T-helper 9 cell (primary cell): Measurements from ENCODE around the gene CA5A.
"Not testable (repeated sequence)": the region's sequence is repeated elsewhere in the genome, so short reads cannot be mapped to it uniquely, and the experiment has no call there.

Experiments used
- DNase-seq: peaks from one replicate; pipeline ENCODE4 v3.0.0-alpha.2; 2020

CA5A gene

DNA sequence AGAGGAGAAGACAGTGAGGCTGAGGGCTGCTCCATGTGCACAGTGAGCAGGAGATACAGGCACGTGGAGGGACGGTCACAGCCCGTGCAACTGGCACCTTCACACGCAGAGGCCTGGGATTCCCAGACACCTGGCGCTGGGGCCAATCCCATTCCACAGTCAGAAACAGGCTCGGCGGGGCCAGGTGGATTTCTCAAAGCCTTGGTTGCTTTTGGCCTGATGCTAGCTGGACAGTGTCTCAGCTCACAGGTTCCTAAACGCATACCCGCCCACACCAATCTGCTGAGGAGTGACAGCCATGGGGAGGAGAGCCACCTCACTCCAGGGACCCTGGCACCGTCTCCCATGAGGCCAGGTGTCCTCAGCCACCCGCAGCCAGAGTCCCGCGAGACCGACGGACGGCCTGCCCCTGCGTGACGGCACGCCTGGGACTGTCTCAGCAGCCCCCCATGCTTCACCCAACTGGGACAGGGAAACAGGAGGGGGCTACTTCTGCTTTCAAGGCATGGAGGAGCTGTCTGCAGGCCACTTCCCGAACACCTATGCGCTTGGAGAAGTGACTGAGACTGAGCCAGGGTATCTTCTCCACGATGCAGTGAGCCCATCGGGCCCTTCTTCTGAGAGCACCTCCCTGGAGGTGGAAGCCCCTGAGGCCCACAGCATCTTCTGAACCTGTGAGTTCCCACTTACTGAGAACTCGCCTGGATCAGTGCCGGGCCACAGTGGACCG lies 73.6 kb downstream of the CA5A start:
- DNase-seq: not testable (repeated sequence)

DNA sequence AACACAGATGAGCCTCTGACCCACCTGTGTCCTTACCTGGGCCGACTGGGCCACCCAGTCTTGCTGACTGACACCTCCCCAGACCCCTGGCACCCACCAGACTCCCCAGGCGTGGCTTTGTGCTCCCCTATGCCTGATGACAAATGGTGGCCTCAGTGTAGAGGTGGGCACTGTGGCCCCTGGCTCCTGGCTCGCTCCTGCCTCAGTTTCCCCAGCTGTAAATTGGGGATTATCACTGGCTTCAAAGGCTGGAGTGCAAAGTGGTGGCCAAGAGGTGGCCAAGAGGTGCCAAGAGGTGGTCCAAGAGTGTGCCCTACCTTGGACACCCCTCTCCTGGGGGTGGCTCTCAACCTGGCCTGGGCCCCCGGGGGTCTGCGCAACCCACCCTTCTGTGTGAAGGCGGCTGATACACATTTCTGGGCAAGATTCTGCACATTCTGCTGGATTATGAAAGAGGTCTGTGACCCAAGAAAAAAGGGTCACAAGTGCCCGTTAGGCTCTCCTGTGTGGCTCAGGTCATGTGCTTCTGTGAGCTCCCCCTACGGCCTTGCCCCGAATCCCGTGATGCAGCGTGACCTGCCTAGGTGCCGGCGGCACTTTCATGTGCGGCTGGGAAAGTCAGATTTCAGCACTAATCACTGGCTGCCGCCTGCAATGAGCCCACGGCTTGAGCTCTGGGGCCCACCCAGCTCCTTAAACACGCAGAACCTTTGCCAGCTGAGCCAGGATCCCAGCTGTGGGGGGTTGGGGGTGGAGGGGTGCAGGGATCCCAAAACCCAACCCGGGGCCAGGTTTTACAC lies 74.8 kb downstream of the CA5A start:
- DNase-seq: not testable (repeated sequence)

DNA sequence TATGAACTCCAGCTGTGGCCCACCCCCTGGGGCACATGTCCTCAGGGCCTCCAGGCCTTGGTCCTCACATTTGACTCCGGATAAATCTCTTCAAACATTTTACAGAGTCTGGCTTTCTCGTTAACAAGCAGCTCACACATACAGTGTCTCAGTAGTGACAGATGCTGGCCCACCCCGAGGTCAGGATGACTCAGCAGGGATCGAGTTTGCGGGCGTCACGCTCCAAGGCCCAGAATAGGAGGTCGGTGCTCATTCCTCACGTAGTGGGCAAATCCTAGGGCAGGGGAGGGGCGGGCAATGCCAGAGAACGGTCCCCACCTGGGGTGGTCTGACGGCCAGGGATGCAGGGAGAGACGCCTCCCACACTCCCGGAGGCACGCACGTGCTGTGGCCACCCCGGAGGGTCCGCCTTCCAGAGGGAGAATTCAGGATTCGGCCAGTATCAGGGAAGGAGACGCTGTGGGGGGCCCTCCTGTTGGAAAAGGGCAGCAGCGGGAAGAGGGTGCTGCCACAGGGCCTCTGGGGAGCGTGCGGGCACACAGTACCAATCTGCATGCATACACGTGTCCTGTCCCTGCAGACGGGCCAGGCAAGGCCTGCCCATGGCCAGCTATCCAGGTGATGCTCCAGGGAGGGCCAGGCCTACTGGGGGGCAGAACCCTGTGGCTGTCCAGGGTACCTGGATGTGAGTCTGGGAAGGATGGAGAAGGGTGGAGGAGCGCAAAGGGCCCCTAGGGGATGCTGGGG lies 75.6 kb downstream of the CA5A start:
- no peak for DNase-seq

DNA sequence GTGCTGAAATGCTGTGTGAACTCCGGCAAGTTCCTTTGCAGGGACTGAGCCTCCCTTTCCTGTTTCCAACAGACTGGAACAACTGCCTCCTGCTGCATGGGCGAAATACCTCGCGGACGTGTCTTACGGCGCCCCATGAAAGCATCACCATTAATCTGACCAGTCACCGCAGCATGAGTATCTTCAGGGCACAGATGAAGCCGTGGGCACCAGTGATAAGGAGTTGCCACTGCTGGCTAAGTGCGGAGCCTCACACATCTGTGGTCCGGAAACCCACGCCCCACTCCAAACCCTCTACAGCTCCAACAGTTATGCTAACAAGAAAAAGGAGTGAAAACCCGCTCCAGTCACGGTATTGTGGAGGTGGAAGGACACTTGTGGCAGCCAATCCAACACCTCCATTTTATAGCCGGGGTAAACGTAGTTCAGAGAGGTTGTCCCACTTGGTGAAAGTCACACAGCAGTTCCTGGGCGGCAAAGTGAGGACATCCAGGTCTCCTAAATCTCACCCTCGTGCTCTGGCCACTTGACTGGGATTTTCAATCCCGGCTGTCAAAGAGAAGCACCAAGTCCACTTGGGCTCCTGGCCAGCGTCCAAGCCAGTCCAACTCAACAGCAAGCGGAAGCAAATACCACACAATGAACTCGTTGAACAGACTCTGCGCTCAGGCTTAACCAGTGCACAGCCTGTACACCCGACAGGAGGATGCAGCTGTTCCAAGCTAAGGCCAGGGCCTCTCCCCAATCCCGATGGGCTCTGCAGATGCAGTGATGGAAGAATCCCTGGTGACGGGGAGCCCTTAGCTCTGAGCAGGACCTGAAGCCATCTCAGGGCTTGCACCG lies 78.0 kb downstream of the CA5A start:
- DNase-seq: not testable (repeated sequence)

DNA sequence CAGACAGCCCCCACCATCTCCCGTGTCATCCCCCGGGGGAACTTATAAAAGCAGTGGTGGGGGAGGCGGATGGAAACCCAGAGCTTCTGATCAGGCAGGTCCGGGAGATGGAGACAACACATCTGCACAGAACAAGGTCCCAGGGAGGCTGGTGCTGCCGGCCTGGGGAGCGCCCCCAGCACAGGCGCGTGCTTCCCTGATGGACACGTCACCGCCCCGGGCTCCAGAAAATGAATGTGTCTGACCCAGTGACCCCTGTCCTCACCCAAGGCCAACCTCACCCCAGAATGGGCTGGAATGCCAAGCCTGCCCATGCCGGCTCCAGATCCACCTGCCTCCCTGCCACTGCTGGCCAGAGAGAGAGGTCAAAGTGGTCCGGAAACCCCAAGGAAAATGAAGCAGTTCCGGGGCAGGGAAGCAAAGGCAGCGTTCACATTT lies 79.5 kb downstream of the CA5A start:
- DNase-seq: no peak

DNA sequence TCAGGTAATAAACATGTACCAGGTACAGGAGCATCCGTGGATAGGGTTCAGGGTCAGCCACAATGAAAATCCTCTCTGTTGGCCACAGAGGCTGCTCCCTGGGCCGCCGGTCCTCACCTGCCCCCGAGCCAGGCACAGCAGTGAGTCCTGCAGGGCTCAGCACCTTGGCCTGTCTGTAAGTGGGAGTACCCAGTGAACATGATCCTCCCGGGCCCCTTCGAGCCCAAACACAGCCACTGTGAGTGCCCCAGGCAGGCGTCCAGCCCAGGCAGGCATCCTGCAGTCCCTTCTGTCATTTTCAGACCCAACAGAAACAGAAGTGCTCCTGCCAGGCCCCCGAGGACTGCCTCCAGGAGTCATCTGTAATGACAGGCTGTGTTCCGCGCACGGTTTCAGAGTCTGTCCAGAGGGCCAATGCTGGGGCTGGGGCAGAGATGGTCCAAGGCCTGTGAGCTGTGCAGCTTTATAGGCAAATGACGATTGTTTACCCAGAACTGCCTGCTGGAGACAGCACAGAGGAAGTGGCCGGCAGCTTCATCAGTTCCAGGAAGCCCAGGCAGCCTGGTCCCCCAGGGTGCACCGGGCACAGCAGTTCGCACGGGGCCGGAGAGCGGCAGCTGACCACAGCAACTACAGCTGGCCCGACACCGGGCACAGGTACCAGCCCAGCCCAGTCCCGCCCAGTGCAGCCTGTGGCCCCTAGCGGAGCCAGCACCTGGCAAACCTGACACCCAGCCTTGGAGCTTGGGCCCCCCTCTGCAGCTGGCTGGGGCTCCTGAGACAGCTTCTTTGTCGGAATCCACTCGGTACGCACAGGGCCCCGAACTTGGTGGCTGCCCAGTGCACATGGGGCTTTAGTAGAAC lies 80.2 kb downstream of the CA5A start:
- DNase-seq: peak; percentile 19

GRCh38 chr16:87854907-87855683 lies 81.2 kb downstream of the CA5A start:
- DNase-seq: no peak

DNA sequence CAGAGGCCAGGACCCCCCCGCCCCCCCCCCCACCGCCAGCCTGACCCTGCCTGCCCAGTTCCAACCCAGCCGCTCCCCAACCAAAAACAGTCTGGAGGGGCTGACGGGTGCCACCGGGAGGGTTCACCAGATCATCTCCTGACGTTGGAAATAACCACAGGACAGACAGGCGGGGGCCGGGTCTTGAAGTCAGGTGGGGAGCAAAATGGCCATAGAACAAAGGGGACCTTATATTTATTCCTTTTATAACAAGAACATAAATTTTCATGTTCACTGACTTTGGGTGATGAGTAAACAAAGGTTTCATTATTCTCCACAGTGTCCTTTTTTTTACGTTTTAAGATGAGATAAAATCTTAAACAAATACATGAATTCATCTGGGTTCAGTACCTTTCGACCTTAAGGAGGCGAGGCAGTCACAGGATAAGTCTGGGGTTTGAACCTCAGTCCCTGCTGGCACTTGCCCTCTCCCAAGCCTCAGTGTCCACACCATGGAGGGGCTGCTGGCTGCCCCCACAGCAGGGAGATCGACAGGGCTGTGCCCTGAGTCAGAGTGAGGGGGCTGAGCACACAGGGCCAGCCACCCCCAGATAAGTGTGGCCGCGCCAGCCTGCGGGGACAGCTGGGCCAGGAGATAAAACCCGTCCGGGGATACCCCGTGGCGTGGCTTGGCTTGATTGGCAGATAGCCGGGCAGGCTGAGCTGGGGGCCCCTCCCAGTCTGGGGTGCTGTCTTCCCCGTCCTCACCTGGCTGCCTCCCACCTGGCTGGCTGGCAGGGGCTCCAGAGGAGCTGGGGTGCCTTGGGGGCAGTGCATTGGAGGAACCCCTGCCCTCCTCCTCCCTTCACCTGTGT lies 82.0 kb downstream of the CA5A start:
- peak; percentile 37 for DNase-seq

- peak; percentile 84 for DNase-seq
Observed at GRCh38 chr16:87853411-87854052, 82.8 kb downstream of the CA5A start.

GRCh38 chr16:87851601-87852000 lies 84.7 kb downstream of the CA5A start:
- no peak for DNase-seq

DNA sequence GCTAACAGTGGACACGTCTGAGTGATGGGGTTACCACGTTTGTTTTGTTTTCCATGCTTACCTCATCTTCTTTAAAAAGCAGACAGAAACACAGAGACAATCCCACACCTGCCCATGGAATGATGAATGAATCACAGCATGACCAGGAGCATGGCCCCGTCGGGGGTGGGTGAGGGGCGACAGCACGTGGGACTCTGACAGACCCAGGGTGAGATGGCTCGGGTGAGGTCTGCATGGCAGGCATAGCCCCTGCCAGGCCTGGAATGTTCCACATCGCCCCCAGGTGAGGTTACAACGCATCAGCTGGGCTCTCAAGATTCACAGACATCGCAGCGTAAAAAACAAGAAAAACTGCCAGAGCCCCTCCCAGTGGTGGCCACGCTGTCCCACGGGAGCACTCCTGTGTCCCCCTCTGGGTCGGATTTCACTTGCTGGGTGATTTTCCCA lies 85.2 kb downstream of the CA5A start:
- DNase-seq: no peak

DNA sequence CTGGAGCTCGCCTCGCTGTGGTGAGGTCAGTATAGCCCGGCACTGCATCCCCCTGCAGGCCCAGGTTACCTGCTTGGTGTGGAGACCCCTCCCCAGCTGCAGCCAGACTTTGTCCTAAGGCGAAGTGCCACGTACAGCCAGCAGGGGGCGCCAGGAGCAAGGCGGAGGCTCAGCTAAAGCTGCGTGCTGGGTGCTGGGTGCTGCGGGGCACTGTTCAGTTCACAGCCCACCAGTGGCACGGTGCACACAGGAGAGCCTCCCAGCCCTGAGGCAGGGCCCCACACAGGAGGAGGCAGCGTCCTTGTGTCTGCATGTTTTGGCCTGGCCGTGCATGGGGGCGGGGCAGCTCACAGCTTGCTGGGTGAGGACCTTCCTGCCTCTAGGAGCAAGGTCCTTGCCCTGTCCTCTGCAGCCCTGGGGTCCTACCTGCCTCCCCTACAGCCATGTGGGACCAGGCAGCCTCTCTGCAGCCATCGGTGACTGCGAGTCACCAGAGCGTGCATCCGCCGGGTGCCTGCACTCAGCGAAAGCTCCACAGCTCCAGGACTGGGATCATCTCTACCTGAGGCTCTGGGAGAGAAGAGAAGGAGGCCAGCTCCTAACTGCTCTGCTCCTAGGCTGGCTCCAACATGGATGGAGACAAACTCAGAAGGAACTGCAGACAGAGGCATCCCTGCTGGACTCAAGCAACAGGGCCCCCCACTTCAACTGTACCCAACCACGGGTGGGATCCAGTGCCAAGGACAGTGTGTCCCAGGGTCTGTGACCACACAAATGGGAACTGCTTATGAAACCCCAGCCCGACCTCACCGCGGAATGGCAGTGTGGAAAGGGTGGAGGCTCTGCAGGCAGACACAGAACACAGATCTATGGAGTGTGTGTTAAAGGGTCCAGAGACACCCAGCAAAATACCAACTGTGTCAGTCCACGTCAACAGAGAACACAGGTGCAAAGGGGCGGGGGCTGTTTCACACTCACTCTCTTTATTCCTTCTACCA lies 86.0 kb downstream of the CA5A start:
- DNase-seq: peak; percentile 75

DNA sequence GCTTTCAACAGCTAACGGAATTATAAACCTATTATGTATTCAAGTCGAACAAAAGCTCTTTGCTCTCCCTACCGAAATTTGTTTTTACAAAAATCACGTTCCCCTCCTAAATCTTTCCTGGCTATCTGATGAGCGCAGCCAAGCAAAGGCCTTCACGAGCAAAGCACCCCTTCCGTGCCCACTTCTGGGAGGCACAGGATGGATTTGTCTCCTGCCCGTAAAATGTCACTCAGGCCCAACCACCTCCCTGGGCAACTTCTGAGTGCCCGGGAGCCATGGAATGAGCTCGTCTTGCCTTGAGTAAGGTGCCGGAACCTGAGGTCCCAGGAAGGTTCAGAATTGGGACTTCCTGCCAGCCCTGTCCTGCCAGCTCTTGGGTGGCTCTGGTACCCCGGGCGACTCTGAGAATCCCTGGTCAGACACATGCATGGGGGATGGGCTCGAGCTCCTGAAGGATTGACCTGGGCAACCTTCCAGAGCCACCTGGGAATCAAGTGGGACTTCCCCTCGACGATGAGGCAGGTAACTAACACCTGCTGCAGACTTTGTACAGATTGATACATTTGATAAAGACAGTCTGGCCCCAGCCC lies 86.8 kb downstream of the CA5A start:
- DNase-seq: no peak

GRCh38 chr16:87848676-87849345 lies 87.5 kb downstream of the CA5A start:
- no peak for DNase-seq

- no peak for DNase-seq
Observed at GRCh38 chr16:87847785-87848675, 88.3 kb downstream of the CA5A start.

DNA sequence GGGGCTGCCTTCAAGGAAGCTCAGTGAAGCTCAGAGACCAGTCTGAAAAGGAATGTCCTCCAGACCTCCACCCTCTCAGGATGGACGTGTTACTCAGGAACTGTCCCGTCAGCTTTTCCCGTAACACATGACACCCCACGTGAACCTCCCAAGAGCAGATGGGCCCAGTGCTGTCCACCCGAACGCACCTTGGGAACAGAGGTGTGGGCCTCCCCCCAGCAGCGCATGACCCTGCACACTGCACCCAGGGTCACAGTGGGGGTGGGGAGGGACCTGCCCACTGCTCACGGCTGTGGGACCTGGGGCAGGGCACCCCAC lies 88.9 kb downstream of the CA5A start:
- DNase-seq: no peak
